Measurements from ENCODE around the gene KTN1.

KTN1 gene

GRCh38 chr14:55578511-55578910, 1.5 kb upstream of the KTN1 start:
- no peak overlapping the region; the same call in 1 of the 2 replicates for H3K9ac ChIP-seq (ENCODE audit: low read depth, low read length)
- WGBS, result 88% methylated on average over 8 of the region's 8 CpGs
- peak overlapping the region; percentile 73 for H3K4me3 ChIP-seq (ENCODE audit: low read length)
- H3K27me3 ChIP-seq (ENCODE audit: insufficient read depth, low read length), result no peaks in the 10 kb centered on the region
- H3K4me1 ChIP-seq (ENCODE audit: insufficient read depth, low read length), result peaks cover 27% of the 10 kb centered on the region
- H3K9me3 ChIP-seq (ENCODE audit: insufficient read depth, low read depth, low read length), result no peaks in the 10 kb centered on the region
- peaks cover 12% of the 10 kb centered on the region; the same call in 1 of the 2 replicates for H3K36me3 ChIP-seq (ENCODE audit: insufficient read depth, low read length)
- H3K27ac ChIP-seq (ENCODE audit: low read depth, low read length), result no peak overlapping the region

- H3K9ac ChIP-seq (ENCODE audit: low read depth, low read length), result peak overlapping the region; percentile 91
- peaks cover 40% of the 10 kb centered on the region for H3K4me1 ChIP-seq (ENCODE audit: insufficient read depth, low read length)
- no peaks in the 10 kb centered on the region for H3K27me3 ChIP-seq (ENCODE audit: insufficient read depth, low read length)
- H3K27ac ChIP-seq (ENCODE audit: low read depth, low read length), result peak overlapping the region; percentile 83; the same call in 1 of the 2 replicates
- WGBS, result under 1% methylated on average over 84 of the region's 84 CpGs
- H3K36me3 ChIP-seq (ENCODE audit: insufficient read depth, low read length), result peaks cover 12% of the 10 kb centered on the region; the same call in 1 of the 2 replicates
- H3K9me3 ChIP-seq (ENCODE audit: insufficient read depth, low read depth, low read length), result no peaks in the 10 kb centered on the region
- H3K4me3 ChIP-seq (ENCODE audit: low read length), result peak overlapping the region; percentile 73
Measured at GRCh38 chr14:55580470-55581341, 699 bp downstream of the KTN1 start.

- Histone ChIP-seq H3K36me3 (ENCODE audit: insufficient read depth, low read length) (peaks cover 8% of the 10 kb centered on the region; the same call in 1 of the 2 replicates), H3K4me3 (ENCODE audit: low read length) (peak overlapping the region; percentile 73), H3K9ac (ENCODE audit: low read depth, low read length) (peak overlapping the region; percentile 91), H3K9me3 (ENCODE audit: insufficient read depth, low read depth, low read length) (no peaks in the 10 kb centered on the region), H3K27me3 (ENCODE audit: insufficient read depth, low read length) (no peaks in the 10 kb centered on the region), H3K4me1 (ENCODE audit: insufficient read depth, low read length) (peaks cover 46% of the 10 kb centered on the region), H3K27ac (ENCODE audit: low read depth, low read length) (peak overlapping the region; percentile 83; the same call in 1 of the 2 replicates)
- 9% methylated on average over 6 of the region's 6 CpGs for WGBS
Measured at GRCh38 chr14:55581342-55581771, 1.4 kb downstream of the KTN1 start.

- Histone ChIP-seq H3K4me3 (ENCODE audit: low read length) (no peak overlapping the region), H3K9me3 (ENCODE audit: insufficient read depth, low read depth, low read length) (no peaks in the 10 kb centered on the region), H3K9ac (ENCODE audit: low read depth, low read length) (no peak overlapping the region), H3K27me3 (ENCODE audit: insufficient read depth, low read length) (no peaks in the 10 kb centered on the region), H3K4me1 (ENCODE audit: insufficient read depth, low read length) (peaks cover 46% of the 10 kb centered on the region), H3K36me3 (ENCODE audit: insufficient read depth, low read length) (no peaks in the 10 kb centered on the region), H3K27ac (ENCODE audit: low read depth, low read length) (no peak overlapping the region)
- WGBS, result 92% methylated on average over 2 of the region's 2 CpGs
Measured at GRCh38 chr14:55582746-55583145, 2.7 kb downstream of the KTN1 start.

GRCh38 chr14:55583942-55584468, 4.0 kb downstream of the KTN1 start:
- 92% methylated on average over 2 of the region's 2 CpGs for WGBS
- no peaks in the 10 kb centered on the region for H3K36me3 ChIP-seq (ENCODE audit: insufficient read depth, low read length)
- H3K4me1 ChIP-seq (ENCODE audit: insufficient read depth, low read length), result peaks cover 48% of the 10 kb centered on the region
- no peaks in the 10 kb centered on the region for H3K27me3 ChIP-seq (ENCODE audit: insufficient read depth, low read length)
- H3K9me3 ChIP-seq (ENCODE audit: insufficient read depth, low read depth, low read length), result no peaks in the 10 kb centered on the region
- no peak overlapping the region for H3K27ac ChIP-seq (ENCODE audit: low read depth, low read length)
- H3K9ac ChIP-seq (ENCODE audit: low read depth, low read length), result no peak overlapping the region
- H3K4me3 ChIP-seq (ENCODE audit: low read length), result no peak overlapping the region

GRCh38 chr14:55585854-55586253, 5.8 kb downstream of the KTN1 start:
- Histone ChIP-seq H3K36me3 (ENCODE audit: insufficient read depth, low read length) (no peaks in the 10 kb centered on the region), H3K4me1 (ENCODE audit: insufficient read depth, low read length) (peaks cover 47% of the 10 kb centered on the region), H3K27me3 (ENCODE audit: insufficient read depth, low read length) (no peaks in the 10 kb centered on the region), H3K27ac (ENCODE audit: low read depth, low read length) (no peak overlapping the region), H3K9ac (ENCODE audit: low read depth, low read length) (no peak overlapping the region), H3K9me3 (ENCODE audit: insufficient read depth, low read depth, low read length) (no peaks in the 10 kb centered on the region), H3K4me3 (ENCODE audit: low read length) (no peak overlapping the region)
- WGBS, result 81% methylated on average over 1 of the region's 2 CpGs

GRCh38 chr14:55586411-55586810, 6.4 kb downstream of the KTN1 start:
- Histone ChIP-seq H3K27ac (ENCODE audit: low read depth, low read length) (no peak overlapping the region), H3K36me3 (ENCODE audit: insufficient read depth, low read length) (no peaks in the 10 kb centered on the region), H3K4me3 (ENCODE audit: low read length) (no peak overlapping the region), H3K9ac (ENCODE audit: low read depth, low read length) (no peak overlapping the region), H3K4me1 (ENCODE audit: insufficient read depth, low read length) (peaks cover 51% of the 10 kb centered on the region), H3K27me3 (ENCODE audit: insufficient read depth, low read length) (no peaks in the 10 kb centered on the region), H3K9me3 (ENCODE audit: insufficient read depth, low read depth, low read length) (no peaks in the 10 kb centered on the region)
- WGBS, result 84% methylated on average over 2 of the region's 2 CpGs

- WGBS, result no CpG with 5 or more reads among the region's 1 CpG
- no peaks in the 10 kb centered on the region for H3K36me3 ChIP-seq (ENCODE audit: insufficient read depth, low read length)
- H3K27ac ChIP-seq (ENCODE audit: low read depth, low read length), result no peak overlapping the region
- H3K27me3 ChIP-seq (ENCODE audit: insufficient read depth, low read length), result no peaks in the 10 kb centered on the region
- no peak overlapping the region for H3K4me3 ChIP-seq (ENCODE audit: low read length)
- H3K9me3 ChIP-seq (ENCODE audit: insufficient read depth, low read depth, low read length), result no peaks in the 10 kb centered on the region
- H3K4me1 ChIP-seq (ENCODE audit: insufficient read depth, low read length), result peaks cover 47% of the 10 kb centered on the region
- no peak overlapping the region for H3K9ac ChIP-seq (ENCODE audit: low read depth, low read length)
Measured at GRCh38 chr14:55587847-55588246, 7.8 kb downstream of the KTN1 start.

GRCh38 chr14:55588259-55588699, 8.3 kb downstream of the KTN1 start:
- no peaks in the 10 kb centered on the region for H3K36me3 ChIP-seq (ENCODE audit: insufficient read depth, low read length)
- H3K4me1 ChIP-seq (ENCODE audit: insufficient read depth, low read length), result peaks cover 48% of the 10 kb centered on the region
- no peak overlapping the region for H3K4me3 ChIP-seq (ENCODE audit: low read length)
- H3K9me3 ChIP-seq (ENCODE audit: insufficient read depth, low read depth, low read length), result no peaks in the 10 kb centered on the region
- no peaks in the 10 kb centered on the region for H3K27me3 ChIP-seq (ENCODE audit: insufficient read depth, low read length)
- no peak overlapping the region for H3K27ac ChIP-seq (ENCODE audit: low read depth, low read length)
- H3K9ac ChIP-seq (ENCODE audit: low read depth, low read length), result no peak overlapping the region
- 88% methylated on average over 2 of the region's 2 CpGs for WGBS

GRCh38 chr14:55589171-55589570, 9.2 kb downstream of the KTN1 start:
- no peak overlapping the region for H3K27ac ChIP-seq (ENCODE audit: low read depth, low read length)
- no peaks in the 10 kb centered on the region for H3K9me3 ChIP-seq (ENCODE audit: insufficient read depth, low read depth, low read length)
- no peaks in the 10 kb centered on the region for H3K36me3 ChIP-seq (ENCODE audit: insufficient read depth, low read length)
- 95% methylated on average over 6 of the region's 6 CpGs for WGBS
- H3K27me3 ChIP-seq (ENCODE audit: insufficient read depth, low read length), result no peaks in the 10 kb centered on the region
- no peak overlapping the region for H3K4me3 ChIP-seq (ENCODE audit: low read length)
- H3K9ac ChIP-seq (ENCODE audit: low read depth, low read length), result no peak overlapping the region
- peaks cover 48% of the 10 kb centered on the region for H3K4me1 ChIP-seq (ENCODE audit: insufficient read depth, low read length)

GRCh38 chr14:55592436-55592835, 12.4 kb downstream of the KTN1 start:
- Histone ChIP-seq H3K4me1 (ENCODE audit: insufficient read depth, low read length) (peaks cover 36% of the 10 kb centered on the region), H3K9ac (ENCODE audit: low read depth, low read length) (no peak overlapping the region), H3K36me3 (ENCODE audit: insufficient read depth, low read length) (no peaks in the 10 kb centered on the region), H3K27ac (ENCODE audit: low read depth, low read length) (no peak overlapping the region), H3K9me3 (ENCODE audit: insufficient read depth, low read depth, low read length) (no peaks in the 10 kb centered on the region), H3K4me3 (ENCODE audit: low read length) (no peak overlapping the region), H3K27me3 (ENCODE audit: insufficient read depth, low read length) (no peaks in the 10 kb centered on the region)
- WGBS, result 88% methylated on average over 2 of the region's 2 CpGs
